Left ventricle myocardium inferior (tissue), 1 donor: ENCODE data around the gene CASP9. TPM values are rescaled to one million over a fixed set of nuclear protein-coding genes. Genes with fewer than 3 reads are reported as not detected.

Source experiments
- DNase-seq: peaks from one replicate; pipeline ENCODE4 v3.0.0-alpha.2; 2020
- H3K27ac ChIP-seq: fragments of 200-600 bp; replicated peaks from 2 replicates; pipeline ENCODE4 v1.8.0; 2021
- H3K27me3 ChIP-seq: fragments of 200-600 bp; 2 replicates; pipeline ENCODE4 v1.8.0; 2021; ENCODE audit warnings: low read depth
- H3K36me3 ChIP-seq: fragments of 200-600 bp; 2 replicates; pipeline ENCODE4 v1.8.0; 2021
- H3K4me1 ChIP-seq: fragments of 200-600 bp; 2 replicates; pipeline ENCODE4 v1.8.0; 2021
- H3K4me3 ChIP-seq: fragments of 200-600 bp; 2 replicates; pipeline ENCODE4 v1.8.0; 2021; ENCODE audit warnings: mild to moderate bottlenecking, moderate library complexity
- H3K9me3 ChIP-seq: fragments of 200-600 bp; replicated peaks from 2 replicates; pipeline ENCODE4 v1.8.0; 2021
- intact Hi-C: fragments of 100-400 bp; cut with micrococcal nuclease; formaldehyde crosslinking; loops from one replicate; pipeline ENCODE4 v1.11.0; 2022
- total RNA-seq: library from RNA; stranded (reverse); fragmentation: NEBNext Ultra II Directional; extraction: Animal tissue kit (Norgen Biotek cat#: 25700); gene quantifications from one replicate; pipeline ENCODE4 v1.2.1, GENCODE V29; 2021
- TF ChIP-seq, protein P1 (sequence below): fragments of 200-600 bp; IDR thresholded peaks from 2 replicates; pipeline ENCODE4 v1.8.0; 2021; ENCODE audit warnings: antibody characterized with exemption, mild to moderate bottlenecking, borderline replicate concordance
- donor health status: DM: no; HTN: yes; CAD: no; lungs with severe emphysema.

CASP9 gene
- total RNA-seq, 1 donor from 2014 or later, result 14.1 TPM

GRCh38 chr1:15540186-15540585, 16.2 kb upstream of the CASP9 start:
- TF ChIP-seq, protein P1, sequence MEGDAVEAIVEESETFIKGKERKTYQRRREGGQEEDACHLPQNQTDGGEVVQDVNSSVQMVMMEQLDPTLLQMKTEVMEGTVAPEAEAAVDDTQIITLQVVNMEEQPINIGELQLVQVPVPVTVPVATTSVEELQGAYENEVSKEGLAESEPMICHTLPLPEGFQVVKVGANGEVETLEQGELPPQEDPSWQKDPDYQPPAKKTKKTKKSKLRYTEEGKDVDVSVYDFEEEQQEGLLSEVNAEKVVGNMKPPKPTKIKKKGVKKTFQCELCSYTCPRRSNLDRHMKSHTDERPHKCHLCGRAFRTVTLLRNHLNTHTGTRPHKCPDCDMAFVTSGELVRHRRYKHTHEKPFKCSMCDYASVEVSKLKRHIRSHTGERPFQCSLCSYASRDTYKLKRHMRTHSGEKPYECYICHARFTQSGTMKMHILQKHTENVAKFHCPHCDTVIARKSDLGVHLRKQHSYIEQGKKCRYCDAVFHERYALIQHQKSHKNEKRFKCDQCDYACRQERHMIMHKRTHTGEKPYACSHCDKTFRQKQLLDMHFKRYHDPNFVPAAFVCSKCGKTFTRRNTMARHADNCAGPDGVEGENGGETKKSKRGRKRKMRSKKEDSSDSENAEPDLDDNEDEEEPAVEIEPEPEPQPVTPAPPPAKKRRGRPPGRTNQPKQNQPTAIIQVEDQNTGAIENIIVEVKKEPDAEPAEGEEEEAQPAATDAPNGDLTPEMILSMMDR, result no peak
- DNase-seq, result no peak
- H3K4me3 ChIP-seq, result no peak overlapping the region
- H3K27ac ChIP-seq, result no peak overlapping the region
- intact Hi-C loops, result loop anchor here (10.0 kb wide), 1 partner anchor 65 kb away; no protein-coding TSS in a partner anchor
- H3K36me3 ChIP-seq, result peaks cover 83% of the 10 kb centered on the region
- H3K9me3 ChIP-seq, result no peaks in the 10 kb centered on the region
- H3K4me1 ChIP-seq, result no peaks in the 10 kb centered on the region
- H3K27me3 ChIP-seq, result no peaks in the 10 kb centered on the region

DNA sequence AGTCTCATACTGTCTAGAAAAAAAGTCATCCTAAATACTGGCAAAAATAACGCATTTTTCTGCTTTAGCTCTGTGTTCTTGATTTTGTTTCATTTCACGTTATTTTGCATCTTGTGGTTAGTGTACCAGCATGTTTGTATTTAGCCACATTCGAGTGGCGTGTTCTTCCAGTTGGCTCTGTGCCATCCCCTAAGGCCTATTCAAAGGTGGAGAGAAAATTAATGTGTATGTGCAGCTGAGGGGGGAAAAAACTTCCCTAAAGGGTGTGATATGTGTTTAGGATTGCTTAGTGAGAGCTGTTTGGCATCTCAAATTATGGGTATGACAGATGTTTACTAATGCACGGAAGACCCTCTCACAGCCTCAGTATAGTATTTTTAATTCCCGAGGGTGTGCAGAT, 14.8 kb upstream of the CASP9 start:
- no peaks in the 10 kb centered on the region for H3K9me3 ChIP-seq
- H3K27me3 ChIP-seq, result no peaks in the 10 kb centered on the region
- intact Hi-C loops, result no loop called here
- H3K27ac ChIP-seq, result no peak overlapping the region
- H3K36me3 ChIP-seq, result peaks cover 80% of the 10 kb centered on the region
- DNase-seq, result no peak
- H3K4me3 ChIP-seq, result no peak overlapping the region
- TF ChIP-seq, protein P1, result no peak
- H3K4me1 ChIP-seq, result no peaks in the 10 kb centered on the region

DNA sequence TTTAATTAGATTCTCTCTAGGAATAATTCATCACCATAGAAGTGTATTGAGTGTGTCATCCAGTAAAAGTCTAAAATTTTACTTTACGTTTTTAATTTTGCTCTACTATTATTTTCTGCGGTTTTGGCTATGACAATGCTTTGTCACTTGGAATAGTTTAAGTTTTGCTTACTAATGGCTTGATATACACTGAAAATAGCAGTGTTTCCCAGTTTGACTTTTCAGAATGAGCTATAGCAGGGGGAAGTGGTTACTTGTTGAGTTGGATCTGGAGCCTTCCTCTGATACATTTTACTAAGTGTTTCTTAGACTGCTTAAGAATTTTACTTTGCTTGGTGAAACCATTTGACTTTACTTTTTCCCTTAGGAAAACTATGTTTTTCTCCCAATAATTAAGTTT, 7.7 kb upstream of the CASP9 start:
- intact Hi-C loops, result no loop called here
- Histone ChIP-seq H3K36me3 (peaks cover 40% of the 10 kb centered on the region), H3K27ac (no peak overlapping the region), H3K9me3 (no peaks in the 10 kb centered on the region), H3K27me3 (no peaks in the 10 kb centered on the region), H3K4me3 (no peak overlapping the region), H3K4me1 (peaks cover 16% of the 10 kb centered on the region)
- TF ChIP-seq, protein P1, result no peak
- no peak for DNase-seq

DNA sequence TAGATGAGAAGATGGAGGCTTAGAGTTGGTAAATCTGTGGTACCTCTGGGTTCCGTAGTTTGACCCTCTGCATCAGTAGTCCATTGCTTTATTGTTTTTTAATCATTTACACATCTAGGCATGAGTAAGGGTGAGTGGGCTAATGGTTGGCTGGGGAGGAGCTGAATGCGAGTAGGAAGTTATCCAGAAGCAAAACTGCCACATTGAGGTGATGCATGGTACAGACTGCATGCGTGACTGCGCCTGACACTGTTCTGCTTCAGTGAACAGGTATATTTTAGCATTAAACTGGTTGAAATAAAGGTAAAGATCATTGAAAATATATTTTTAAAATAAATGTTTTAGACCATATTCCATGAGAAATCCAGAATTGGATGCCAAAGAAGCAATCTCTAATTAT, 7.0 kb upstream of the CASP9 start:
- TF ChIP-seq, protein P1, result no peak
- peaks cover 19% of the 10 kb centered on the region for H3K4me1 ChIP-seq
- no peak overlapping the region for H3K27ac ChIP-seq
- H3K27me3 ChIP-seq, result no peaks in the 10 kb centered on the region
- no peaks in the 10 kb centered on the region for H3K9me3 ChIP-seq
- H3K4me3 ChIP-seq, result no peak overlapping the region
- H3K36me3 ChIP-seq, result peaks cover 33% of the 10 kb centered on the region
- no peak for DNase-seq
- intact Hi-C loops, result no loop called here

DNA sequence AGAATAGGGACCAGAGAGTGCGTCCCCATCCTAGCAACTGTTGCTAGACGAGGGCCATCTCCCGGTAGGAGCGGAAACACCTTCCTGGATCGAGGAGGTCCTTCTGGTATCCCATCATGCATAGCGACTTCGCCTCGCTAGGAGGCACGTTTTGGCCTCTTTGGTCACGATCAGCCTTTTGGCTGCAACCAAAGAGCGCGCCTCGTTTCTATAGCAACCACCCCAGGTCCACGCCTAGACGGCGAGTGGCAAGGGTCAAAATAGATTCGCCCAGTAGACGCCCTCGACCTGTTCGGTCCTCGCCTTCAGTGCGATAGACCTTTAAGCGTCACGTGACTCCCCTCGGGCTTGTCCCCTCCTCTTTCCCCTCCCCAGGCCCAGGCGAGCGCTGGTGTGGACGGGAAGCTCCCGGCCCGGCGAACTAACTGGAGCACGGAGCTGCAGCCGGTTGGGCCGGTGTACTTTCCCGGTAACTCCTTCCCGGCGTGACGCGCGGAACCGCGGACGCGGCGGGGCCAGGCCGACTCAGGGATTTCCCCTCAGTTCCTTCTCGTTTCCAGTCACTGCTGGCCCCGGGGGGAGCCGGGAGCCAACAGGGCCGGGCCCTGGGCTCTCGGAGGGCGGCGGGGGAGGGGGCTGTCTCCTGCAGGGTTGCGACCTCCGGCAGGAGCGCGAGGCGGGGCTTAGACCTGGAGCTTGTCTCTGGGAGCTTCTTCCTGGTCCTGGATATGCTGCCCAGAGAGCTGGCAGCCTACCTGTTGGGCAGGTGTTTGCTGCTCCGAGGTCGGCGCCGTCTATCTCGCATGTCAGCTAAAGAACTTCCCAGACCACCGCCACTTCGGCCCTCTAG, 2.7 kb upstream of the CASP9 start, which contains the start of gene DNAJC16:
Gene DNAJC16 (plus strand): TSS at position 359 of the 850 bp plus-strand sequence. CDS start 2,258 bp downstream, outside the sequence.
- peaks cover 44% of the 10 kb centered on the region for H3K4me1 ChIP-seq
- peaks cover 12% of the 10 kb centered on the region for H3K36me3 ChIP-seq
- H3K27me3 ChIP-seq, result no peaks in the 10 kb centered on the region
- DNase-seq, result peak; percentile 98
- H3K9me3 ChIP-seq, result no peaks in the 10 kb centered on the region
- H3K27ac ChIP-seq, result peak within 1 kb of the TSS; percentile 98
- H3K4me3 ChIP-seq, result peak within 1 kb of the TSS; percentile 93
- TF ChIP-seq, protein P1, result peak; percentile 28
- intact Hi-C loops, result no loop called here
